PC-9 (cell line): ENCODE measurements around the gene GMPR2.

Experiments
- CTCF ChIP-seq: fragments of 200-600 bp; sonication (generic); conservative IDR thresholded peaks from 2 replicates; pipeline ENCODE4 v1.6.1; 2017; ENCODE audit warnings: mixed run types, antibody characterized with exemption, mild to moderate bottlenecking, moderate library complexity
- EZH2 ChIP-seq: fragments of 200-600 bp; sonication (generic); IDR thresholded peaks from 2 replicates; pipeline ENCODE4 v1.8.0; 2017; ENCODE audit warnings: antibody characterized with exemption, low read depth

- TF ChIP-seq CTCF, result no peak
- no peak for TF ChIP-seq EZH2
These were observed 21.4 kb upstream of the GMPR2 start for GRCh38 chr14:24211311-24211710.
